NK-92 treated with Interleukin-12 subunit alpha and Interleukin-12 subunit beta, amount 100 ng/mL, for 24 hours (cell line): ENCODE data around the gene BOD1.
"Not testable (repeated sequence)": the region's sequence is repeated elsewhere in the genome, so short reads cannot be mapped to it uniquely, and the experiment has no call there.

Source experiments
- DNase-seq: peaks from one replicate; lab custom pipeline; 2025; lab: John Stamatoyannopoulos, UW

The BOD1 gene

GRCh38 chr5:173615884-173616576, 420 bp downstream of the BOD1 start:
- DNase-seq, result peak; percentile 51

- DNase-seq, result no peak
Measured at GRCh38 chr5:173614591-173614990, 1.9 kb downstream of the BOD1 start.

GRCh38 chr5:173613433-173614159, 2.9 kb downstream of the BOD1 start:
- DNase-seq, result no peak

- no peak for DNase-seq
Measured at GRCh38 chr5:173612948-173613347, 3.5 kb downstream of the BOD1 start.

GRCh38 chr5:173611706-173612105, 4.7 kb downstream of the BOD1 start:
- DNase-seq, result no peak

GRCh38 chr5:173604141-173604540, 12.3 kb downstream of the BOD1 start:
- no peak for DNase-seq

GRCh38 chr5:173602423-173602822, 14.0 kb downstream of the BOD1 start:
- no peak for DNase-seq

GRCh38 chr5:173598686-173599085, 17.8 kb downstream of the BOD1 start:
- no peak for DNase-seq

- DNase-seq, result no peak
Measured at GRCh38 chr5:173597304-173597703, 19.1 kb downstream of the BOD1 start.

GRCh38 chr5:173595841-173596240, 20.6 kb downstream of the BOD1 start:
- DNase-seq, result no peak

GRCh38 chr5:173594061-173594460, 22.4 kb downstream of the BOD1 start:
- no peak for DNase-seq

- no peak for DNase-seq
Measured at GRCh38 chr5:173592050-173592669, 24.3 kb downstream of the BOD1 start.

- no peak for DNase-seq
Measured at GRCh38 chr5:173591056-173591514, 25.4 kb downstream of the BOD1 start.

GRCh38 chr5:173590436-173591055, 25.9 kb downstream of the BOD1 start:
- no peak for DNase-seq

GRCh38 chr5:173586133-173586532, 30.3 kb downstream of the BOD1 start:
- DNase-seq, result not testable (repeated sequence)

- no peak for DNase-seq
Measured at GRCh38 chr5:173583346-173583745, 33.1 kb downstream of the BOD1 start.

GRCh38 chr5:173582216-173583111, 34.0 kb downstream of the BOD1 start:
- DNase-seq, result no peak

GRCh38 chr5:173581408-173582215, 34.8 kb downstream of the BOD1 start:
- peak; percentile 24 for DNase-seq

GRCh38 chr5:173578947-173579615, 37.4 kb downstream of the BOD1 start:
- DNase-seq, result no peak

GRCh38 chr5:173577817-173578216, 38.6 kb downstream of the BOD1 start:
- DNase-seq, result no peak
